ENCODE results near the gene AKR1E2. TPM values are rescaled to one million over a fixed set of nuclear protein-coding genes. Genes with fewer than 3 reads are reported as not detected.

The AKR1E2 gene
- total RNA-seq, 4 donors from 2014 or later: 7.1 to 14.1 (median 12.2) TPM

DNA sequence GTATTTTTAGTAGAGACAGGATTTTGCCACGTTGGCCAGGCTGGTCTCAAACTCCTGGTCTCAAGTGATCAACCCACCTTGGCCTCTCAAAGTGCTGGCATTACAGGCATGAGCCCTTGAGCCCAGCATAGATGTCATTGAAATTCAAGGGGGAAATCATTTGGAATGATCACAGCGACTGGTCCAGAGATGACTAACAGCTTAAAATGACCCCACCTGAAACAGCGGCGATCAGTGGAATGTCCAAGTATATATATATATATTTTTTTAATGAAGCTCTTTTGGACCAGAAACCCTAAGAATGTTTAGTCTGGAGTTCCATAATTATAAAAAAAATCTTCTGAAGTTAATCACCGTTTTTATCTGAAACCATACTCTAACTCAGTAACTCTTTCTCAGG, 12.5 kb upstream of the AKR1E2 start:
- TF ChIP-seq, protein P1, sequence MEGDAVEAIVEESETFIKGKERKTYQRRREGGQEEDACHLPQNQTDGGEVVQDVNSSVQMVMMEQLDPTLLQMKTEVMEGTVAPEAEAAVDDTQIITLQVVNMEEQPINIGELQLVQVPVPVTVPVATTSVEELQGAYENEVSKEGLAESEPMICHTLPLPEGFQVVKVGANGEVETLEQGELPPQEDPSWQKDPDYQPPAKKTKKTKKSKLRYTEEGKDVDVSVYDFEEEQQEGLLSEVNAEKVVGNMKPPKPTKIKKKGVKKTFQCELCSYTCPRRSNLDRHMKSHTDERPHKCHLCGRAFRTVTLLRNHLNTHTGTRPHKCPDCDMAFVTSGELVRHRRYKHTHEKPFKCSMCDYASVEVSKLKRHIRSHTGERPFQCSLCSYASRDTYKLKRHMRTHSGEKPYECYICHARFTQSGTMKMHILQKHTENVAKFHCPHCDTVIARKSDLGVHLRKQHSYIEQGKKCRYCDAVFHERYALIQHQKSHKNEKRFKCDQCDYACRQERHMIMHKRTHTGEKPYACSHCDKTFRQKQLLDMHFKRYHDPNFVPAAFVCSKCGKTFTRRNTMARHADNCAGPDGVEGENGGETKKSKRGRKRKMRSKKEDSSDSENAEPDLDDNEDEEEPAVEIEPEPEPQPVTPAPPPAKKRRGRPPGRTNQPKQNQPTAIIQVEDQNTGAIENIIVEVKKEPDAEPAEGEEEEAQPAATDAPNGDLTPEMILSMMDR (IDR thresholded peaks at IDR 0.05; ENCODE audit: low read depth): no peak

DNA sequence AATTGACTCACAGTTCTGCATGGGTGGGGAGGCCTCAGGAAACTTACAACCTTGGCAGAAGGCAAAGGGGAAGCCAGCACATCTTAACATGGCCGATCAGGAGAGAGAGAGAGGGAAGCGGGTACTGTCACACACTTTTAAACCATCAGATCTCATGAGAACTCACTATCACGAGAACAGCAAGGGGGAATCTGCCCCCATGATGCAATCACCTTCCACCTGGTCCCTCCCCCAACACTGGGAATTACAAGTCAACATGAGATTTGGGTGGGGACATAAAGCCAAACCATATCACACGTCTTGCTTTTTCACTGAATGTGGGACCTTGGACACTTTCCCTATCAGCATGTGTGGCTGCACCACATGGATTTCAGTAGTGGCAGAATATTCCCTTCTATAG, 9.0 kb upstream of the AKR1E2 start:
- TF ChIP-seq, protein P1 (IDR thresholded peaks at IDR 0.05; ENCODE audit: low read depth): no peak

DNA sequence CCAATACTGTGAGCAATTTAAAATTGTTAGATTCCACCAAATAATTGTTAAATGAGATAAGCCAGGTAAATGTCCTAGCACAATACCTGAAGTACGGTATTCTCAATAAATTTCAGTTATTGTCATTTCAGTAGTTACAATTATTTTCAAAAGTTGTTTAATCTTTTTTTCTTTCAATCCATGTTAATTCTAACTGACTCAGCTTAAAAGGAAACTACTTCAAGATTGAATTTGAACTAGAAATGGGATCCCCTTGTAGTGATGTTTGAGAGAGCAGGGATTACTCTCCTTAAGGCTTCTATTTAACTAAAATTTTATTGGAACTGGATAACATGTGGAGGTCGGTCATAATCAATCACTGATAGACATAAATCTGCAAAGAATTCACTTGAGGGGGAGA, 6.9 kb upstream of the AKR1E2 start:
- TF ChIP-seq, protein P1 (IDR thresholded peaks at IDR 0.05; ENCODE audit: low read depth): no peak

DNA sequence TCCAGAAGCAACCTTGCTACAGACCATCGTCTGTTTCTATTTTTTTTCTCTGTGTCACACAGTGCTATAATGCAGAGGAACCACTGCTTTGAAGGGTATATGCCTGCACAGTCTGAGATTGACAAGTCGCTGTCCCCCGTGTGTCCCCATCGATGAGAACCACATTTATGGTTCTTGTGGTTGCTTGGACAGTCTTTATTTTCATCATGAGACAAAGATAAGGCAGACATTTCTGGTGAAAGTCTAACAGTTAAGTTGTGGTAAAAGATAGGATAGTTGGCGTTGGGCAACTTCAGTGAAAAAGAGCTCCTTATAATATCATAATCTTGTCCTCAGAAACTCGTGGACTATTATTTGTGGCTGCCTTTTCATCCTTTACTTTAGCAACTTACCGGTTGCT, 6.3 kb upstream of the AKR1E2 start:
- TF ChIP-seq, protein P1 (IDR thresholded peaks at IDR 0.05; ENCODE audit: low read depth): no peak

DNA sequence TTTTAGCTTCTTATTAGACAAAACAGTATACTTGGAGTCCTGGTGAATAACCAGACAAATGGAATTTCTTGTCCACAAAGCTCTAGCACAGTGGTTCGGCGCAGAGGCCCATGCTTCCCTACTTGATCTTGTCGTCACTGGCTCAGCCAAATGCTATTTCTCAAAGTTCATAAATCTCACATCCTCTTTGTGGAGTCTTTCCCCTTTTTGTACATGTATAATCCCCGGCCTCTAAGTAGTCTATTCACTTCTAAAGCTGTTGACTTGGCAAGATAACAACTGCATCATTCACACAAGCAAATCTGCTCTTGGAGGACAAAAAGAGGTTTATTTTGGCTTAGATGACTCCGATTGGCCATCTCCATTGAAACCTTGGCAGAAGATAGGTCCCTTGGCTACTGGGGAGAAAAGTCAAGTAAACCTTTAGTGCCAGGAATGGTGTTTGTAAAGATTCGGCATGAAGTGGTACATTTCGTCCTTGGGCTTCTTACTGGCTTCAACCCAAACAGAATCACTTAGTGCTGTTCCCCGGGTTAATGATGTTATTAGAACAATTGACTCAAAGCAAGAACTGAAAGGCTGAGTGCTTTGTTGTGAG, 5.1 kb upstream of the AKR1E2 start:
- TF ChIP-seq, protein P1 (IDR thresholded peaks at IDR 0.05; ENCODE audit: low read depth): no peak

DNA sequence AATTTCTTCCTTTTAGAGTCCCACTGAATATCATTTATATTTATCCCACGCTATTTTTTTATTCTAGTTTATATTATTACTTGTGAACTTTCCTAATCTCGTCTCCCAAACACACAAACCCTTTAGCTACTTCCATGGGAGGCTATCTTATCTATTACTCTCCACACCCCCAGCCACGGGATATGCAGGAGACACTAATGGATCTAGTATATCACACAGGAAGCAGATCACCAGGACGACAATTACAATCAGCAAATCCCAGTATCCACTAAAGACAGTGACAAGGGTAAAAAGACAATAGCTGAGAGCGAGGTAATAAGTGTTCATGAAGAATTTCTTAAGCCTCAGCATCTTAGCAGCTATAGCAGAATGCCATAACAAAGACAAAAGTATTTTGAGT, 3.8 kb upstream of the AKR1E2 start:
- TF ChIP-seq, protein P1 (IDR thresholded peaks at IDR 0.05; ENCODE audit: low read depth): no peak

DNA sequence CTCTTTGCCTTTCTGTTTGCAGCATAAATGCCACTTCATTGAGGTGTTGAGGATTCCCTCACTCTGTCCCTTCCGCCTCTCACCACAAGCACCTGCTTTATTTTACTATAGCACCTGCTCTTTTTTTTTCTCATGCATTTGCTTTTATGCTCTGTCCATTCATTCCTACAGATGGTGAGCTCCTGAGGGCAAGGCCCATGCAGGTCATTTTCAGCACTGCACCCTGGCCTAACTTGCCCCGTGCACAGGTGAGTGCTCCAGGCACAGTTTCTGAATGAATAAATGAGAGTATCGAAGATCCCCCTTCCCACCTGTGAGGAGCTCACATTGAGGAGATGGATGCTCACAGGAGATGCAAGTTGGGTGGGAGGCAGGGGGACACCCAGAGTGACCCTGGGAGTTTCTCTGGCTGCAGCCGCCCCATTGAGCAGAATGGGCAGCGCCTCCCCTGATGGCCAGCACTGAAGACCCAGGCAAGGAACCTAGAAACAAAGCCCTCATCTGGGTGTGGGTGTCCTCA, 1.2 kb upstream of the AKR1E2 start:
- TF ChIP-seq, protein P1 (IDR thresholded peaks at IDR 0.05; ENCODE audit: low read depth): no peak

All from subcutaneous adipose tissue (tissue), 4 donors.